ENCODE measurements around the gene P2RY12. TPM values are rescaled to one million over a fixed set of nuclear protein-coding genes. Genes with fewer than 3 reads are reported as not detected.

The P2RY12 gene
- total RNA-seq, 4 donors from 2014 or later = 0.52 to 1.1 (median 0.56) TPM; not detected in 1

GRCh38 chr3:151391720-151392119, 7.2 kb upstream of the P2RY12 start:
- H3K9me3 ChIP-seq = no peaks in the 10 kb centered on the region
- no peak for ATAC-seq
- in situ Hi-C loops (cut with MboI; ENCODE audit: low sequenced_read_pairs in 4 of 4) = no loop called here
- intact Hi-C loops (cut with DNase I; ENCODE audit: low total_unique reads) = no loop called here
- H3K36me3 ChIP-seq = no peaks in the 10 kb centered on the region
- DNase-seq = no peak
- no peak overlapping the region for H3K27ac ChIP-seq
- no peak overlapping the region for H3K4me3 ChIP-seq
- H3K27me3 ChIP-seq = no peaks in the 10 kb centered on the region
- no peak for TF ChIP-seq CTCF (IDR thresholded peaks at IDR 0.05 in 4 of 5, conservative IDR thresholded peaks at IDR 0.05 in 1 of 5)
- no peaks in the 10 kb centered on the region for H3K4me1 ChIP-seq

- no peaks in the 10 kb centered on the region for H3K4me1 ChIP-seq
- intact Hi-C loops (cut with DNase I; ENCODE audit: low total_unique reads) (no loop called here), in situ Hi-C loops (cut with MboI; ENCODE audit: low sequenced_read_pairs in 4 of 4) (no loop called here)
- H3K9me3 ChIP-seq = no peaks in the 10 kb centered on the region
- H3K27ac ChIP-seq = no peak overlapping the region
- TF ChIP-seq POLR2A (IDR thresholded peaks at IDR 0.05) = no peak
- TF ChIP-seq CTCF (IDR thresholded peaks at IDR 0.05 in 4 of 5, conservative IDR thresholded peaks at IDR 0.05 in 1 of 5) = no peak
- no peak for DNase-seq
- no peak overlapping the region for H3K4me3 ChIP-seq
- H3K27me3 ChIP-seq = no peaks in the 10 kb centered on the region
- no peak for ATAC-seq
- H3K36me3 ChIP-seq = no peaks in the 10 kb centered on the region
These were observed 3.3 kb upstream of the P2RY12 start for GRCh38 chr3:151387842-151388241.

- Histone ChIP-seq H3K9me3 (no peaks in the 10 kb centered on the region), H3K4me3 (no peak overlapping the region), H3K36me3 (no peaks in the 10 kb centered on the region), H3K27me3 (no peaks in the 10 kb centered on the region), H3K27ac (no peak overlapping the region), H3K4me1 (no peaks in the 10 kb centered on the region)
- intact Hi-C loops (cut with DNase I; ENCODE audit: low total_unique reads) (no loop called here), in situ Hi-C loops (cut with MboI; ENCODE audit: low sequenced_read_pairs in 4 of 4) (no loop called here)
- no peak for TF ChIP-seq CTCF (IDR thresholded peaks at IDR 0.05 in 4 of 5, conservative IDR thresholded peaks at IDR 0.05 in 1 of 5)
- TF ChIP-seq POLR2A (IDR thresholded peaks at IDR 0.05) = no peak
- ATAC-seq = no peak
- DNase-seq = no peak
These were observed 2.9 kb upstream of the P2RY12 start for GRCh38 chr3:151387432-151387831.

- Histone ChIP-seq H3K9me3 (no peaks in the 10 kb centered on the region), H3K36me3 (no peaks in the 10 kb centered on the region), H3K27me3 (no peaks in the 10 kb centered on the region), H3K27ac (no peak overlapping the region), H3K4me3 (no peak overlapping the region), H3K4me1 (no peaks in the 10 kb centered on the region)
- DNase-seq (no peak), ATAC-seq (no peak)
- intact Hi-C loops (cut with DNase I; ENCODE audit: low total_unique reads) (no loop called here), in situ Hi-C loops (cut with MboI; ENCODE audit: low sequenced_read_pairs in 4 of 4) (no loop called here)
- TF ChIP-seq POLR2A (IDR thresholded peaks at IDR 0.05) (no peak), CTCF (IDR thresholded peaks at IDR 0.05 in 4 of 5, conservative IDR thresholded peaks at IDR 0.05 in 1 of 5) (no peak)
These were observed 1.5 kb upstream of the P2RY12 start for GRCh38 chr3:151386056-151386455.

GRCh38 chr3:151383956-151384355, 597 bp downstream of the P2RY12 start:
- intact Hi-C loops (cut with DNase I; ENCODE audit: low total_unique reads) (no loop called here), in situ Hi-C loops (cut with MboI; ENCODE audit: low sequenced_read_pairs in 4 of 4) (no loop called here)
- H3K27ac ChIP-seq = no peak overlapping the region
- H3K9me3 ChIP-seq = no peaks in the 10 kb centered on the region
- no peak for DNase-seq
- H3K27me3 ChIP-seq = no peaks in the 10 kb centered on the region
- peak overlapping the region in 2 of 4 donors; percentile 3 to 18 for H3K4me3 ChIP-seq
- TF ChIP-seq CTCF (IDR thresholded peaks at IDR 0.05 in 4 of 5, conservative IDR thresholded peaks at IDR 0.05 in 1 of 5) = no peak
- TF ChIP-seq POLR2A (IDR thresholded peaks at IDR 0.05) = no peak
- no peak for ATAC-seq
- H3K4me1 ChIP-seq = no peaks in the 10 kb centered on the region
- no peaks in the 10 kb centered on the region for H3K36me3 ChIP-seq
